ENCODE data around the gene RFPL1.
"Not testable (repeated sequence)": the region's sequence is repeated elsewhere in the genome, so short reads cannot be mapped to it uniquely, and the experiment has no call there.

RFPL1 gene

DNA sequence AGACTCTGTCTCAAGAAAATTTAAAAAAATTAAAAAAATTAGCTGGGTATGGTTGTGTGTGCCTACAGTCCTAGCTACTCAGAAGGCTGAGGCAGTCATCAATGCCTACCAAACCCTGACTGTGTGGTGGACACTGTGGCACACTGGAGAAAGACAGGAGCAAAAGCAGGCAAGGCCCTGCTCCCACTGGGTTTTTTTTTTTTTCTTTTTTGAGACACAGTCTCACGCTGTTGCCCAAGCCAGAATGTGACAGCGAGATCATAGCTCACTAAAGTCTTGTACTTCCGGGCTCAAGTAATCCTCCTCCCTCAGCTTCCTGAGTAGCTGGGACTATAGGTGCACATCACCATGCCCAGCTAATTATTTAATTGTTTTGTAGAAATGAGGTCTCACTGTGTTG, 46.3 kb downstream of the RFPL1 start:
- peaks cover 16% of the 10 kb centered on the region for H3K27me3 ChIP-seq (ENCODE audit: control insufficient read depth, insufficient read depth, low read length)
- H3K4me1 ChIP-seq (ENCODE audit: control insufficient read depth, insufficient read depth, low read length) = peaks cover 8% of the 10 kb centered on the region
- no peak overlapping the region for H3K27ac ChIP-seq (ENCODE audit: low read length)
- no peaks in the 10 kb centered on the region for H3K9me3 ChIP-seq (ENCODE audit: control insufficient read depth, insufficient read depth, low read length)
- peaks cover 4% of the 10 kb centered on the region; the same call in 1 of the 2 replicates for H3K36me3 ChIP-seq (ENCODE audit: control insufficient read depth, insufficient read depth, low read length)
- WGBS (ENCODE audit: insufficient coverage, insufficient read length) = no CpG with 5 or more reads among the region's 3 CpGs
- no peak overlapping the region for H3K4me3 ChIP-seq (ENCODE audit: low read length)
- no peak for DNase-seq (ENCODE audit: low read depth, low spot score)

DNA sequence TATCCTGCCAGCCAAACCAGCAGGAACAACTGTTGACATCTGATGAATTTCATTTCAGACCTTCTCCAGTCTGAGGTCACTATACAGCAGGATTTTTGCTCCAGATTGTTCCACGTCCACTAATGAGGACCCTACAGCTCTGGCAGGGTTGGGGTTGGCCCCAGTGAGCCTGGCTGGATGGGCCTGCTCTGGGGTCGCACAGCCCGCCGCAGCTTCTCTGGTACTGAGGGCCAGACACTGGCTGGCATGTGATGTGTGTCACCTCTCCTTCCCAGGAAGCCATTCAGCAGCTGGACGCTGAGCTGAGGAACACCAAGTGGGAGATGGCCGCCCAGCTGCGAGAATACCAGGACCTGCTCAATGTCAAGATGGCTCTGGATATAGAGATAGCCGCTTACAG, 47.1 kb downstream of the RFPL1 start:
- Histone ChIP-seq H3K4me1 (ENCODE audit: control insufficient read depth, insufficient read depth, low read length) (peaks cover 5% of the 10 kb centered on the region), H3K36me3 (ENCODE audit: control insufficient read depth, insufficient read depth, low read length) (peaks cover 1% of the 10 kb centered on the region; the same call in 1 of the 2 replicates), H3K27ac (ENCODE audit: low read length) (no peak overlapping the region), H3K27me3 (ENCODE audit: control insufficient read depth, insufficient read depth, low read length) (peaks cover 10% of the 10 kb centered on the region; the same call in 1 of the 2 replicates), H3K4me3 (ENCODE audit: low read length) (no peak overlapping the region), H3K9me3 (ENCODE audit: control insufficient read depth, insufficient read depth, low read length) (no peaks in the 10 kb centered on the region)
- WGBS (ENCODE audit: insufficient coverage, insufficient read length) = no CpG with 5 or more reads among the region's 8 CpGs
- DNase-seq (ENCODE audit: low read depth, low spot score) = no peak

DNA sequence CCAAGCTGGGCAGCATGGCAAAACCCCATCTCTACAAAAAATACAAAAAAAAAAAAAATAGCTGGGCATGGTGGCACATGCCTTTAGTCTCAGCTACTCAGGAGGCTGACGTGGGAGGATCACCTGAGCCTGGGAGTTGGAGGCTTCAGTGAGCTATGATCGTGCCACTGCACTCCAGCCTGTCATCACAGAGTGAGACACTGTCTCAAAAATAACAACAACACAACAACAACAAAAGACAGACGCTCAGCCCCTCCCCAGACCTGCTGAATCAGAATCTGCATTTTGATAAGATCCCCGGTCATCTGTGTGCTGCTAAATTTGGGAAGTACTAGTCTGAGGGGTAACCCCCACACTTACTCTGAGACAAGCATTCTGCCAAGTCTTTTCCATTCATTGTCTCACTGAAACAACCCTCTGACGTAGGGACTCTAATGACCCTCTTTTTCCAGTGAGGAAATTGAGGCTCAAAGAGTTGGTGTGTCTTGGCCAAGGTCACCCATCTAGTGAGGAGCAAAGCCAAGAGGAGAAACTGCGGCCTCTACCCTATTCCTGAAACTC, 49.1 kb downstream of the RFPL1 start:
- no peak overlapping the region for H3K27ac ChIP-seq (ENCODE audit: low read length)

DNA sequence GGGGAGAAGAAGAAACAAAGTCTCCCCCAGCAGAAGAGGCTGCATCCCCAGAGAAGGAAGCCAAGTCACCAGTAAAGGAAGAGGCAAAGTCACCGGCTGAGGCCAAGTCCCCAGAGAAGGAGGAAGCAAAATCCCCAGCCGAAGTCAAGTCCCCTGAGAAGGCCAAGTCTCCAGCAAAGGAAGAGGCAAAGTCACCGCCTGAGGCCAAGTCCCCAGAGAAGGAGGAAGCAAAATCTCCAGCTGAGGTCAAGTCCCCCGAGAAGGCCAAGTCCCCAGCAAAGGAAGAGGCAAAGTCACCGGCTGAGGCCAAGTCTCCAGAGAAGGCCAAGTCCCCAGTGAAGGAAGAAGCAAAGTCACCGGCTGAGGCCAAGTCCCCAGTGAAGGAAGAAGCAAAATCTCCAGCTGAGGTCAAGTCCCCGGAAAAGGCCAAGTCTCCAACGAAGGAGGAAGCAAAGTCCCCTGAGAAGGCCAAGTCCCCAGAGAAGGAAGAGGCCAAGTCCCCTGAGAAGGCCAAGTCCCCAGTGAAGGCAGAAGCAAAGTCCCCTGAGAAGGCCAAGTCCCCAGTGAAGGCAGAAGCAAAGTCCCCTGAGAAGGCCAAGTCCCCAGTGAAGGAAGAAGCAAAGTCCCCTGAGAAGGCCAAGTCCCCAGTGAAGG, 50.9 kb downstream of the RFPL1 start:
- no CpG with 5 or more reads among the region's 8 CpGs for WGBS (ENCODE audit: insufficient coverage, insufficient read length)
- not testable (repeated sequence) for H3K27ac ChIP-seq (ENCODE audit: low read length); H3K4me1 ChIP-seq (ENCODE audit: control insufficient read depth, insufficient read depth, low read length); DNase-seq (ENCODE audit: low read depth, low spot score); H3K4me3 ChIP-seq (ENCODE audit: low read length); H3K9me3 ChIP-seq (ENCODE audit: control insufficient read depth, insufficient read depth, low read length); H3K27me3 ChIP-seq (ENCODE audit: control insufficient read depth, insufficient read depth, low read length); H3K36me3 ChIP-seq (ENCODE audit: control insufficient read depth, insufficient read depth, low read length)

More for the DNA sequence above, 49.1 kb downstream of the RFPL1 start:
- Histone ChIP-seq H3K9me3 (ENCODE audit: control insufficient read depth, insufficient read depth, low read length) (no peaks in the 10 kb centered on the region), H3K4me3 (ENCODE audit: low read length) (no peak overlapping the region), H3K36me3 (ENCODE audit: control insufficient read depth, insufficient read depth, low read length) (no peaks in the 10 kb centered on the region), H3K27me3 (ENCODE audit: control insufficient read depth, insufficient read depth, low read length) (no peaks in the 10 kb centered on the region; the same call in 1 of the 2 replicates), H3K4me1 (ENCODE audit: control insufficient read depth, insufficient read depth, low read length) (no peaks in the 10 kb centered on the region)
- no CpG with 5 or more reads among the region's 6 CpGs for WGBS (ENCODE audit: insufficient coverage, insufficient read length)
- DNase-seq (ENCODE audit: low read depth, low spot score) = no peak

DNA sequence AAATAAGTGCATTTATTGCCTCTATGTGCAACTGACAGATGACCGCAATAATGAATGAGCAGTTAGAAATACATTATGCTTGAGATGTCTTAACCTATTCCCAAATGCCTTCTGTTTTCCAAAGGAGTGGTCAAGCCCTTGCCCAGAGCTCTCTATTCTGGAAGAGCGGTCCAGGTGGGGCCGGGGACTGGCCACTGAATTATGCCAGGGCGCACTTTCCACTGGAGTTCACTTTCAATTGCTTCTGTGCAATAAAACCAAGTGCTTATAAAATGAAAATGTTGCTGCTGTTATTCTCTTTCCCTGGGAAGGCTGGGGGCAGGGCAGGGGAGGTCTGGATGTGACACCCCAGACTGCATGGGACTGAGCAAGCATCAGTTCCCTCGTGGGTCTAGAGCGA, 52.6 kb downstream of the RFPL1 start:
- Histone ChIP-seq H3K9me3 (ENCODE audit: control insufficient read depth, insufficient read depth, low read length) (no peaks in the 10 kb centered on the region), H3K4me1 (ENCODE audit: control insufficient read depth, insufficient read depth, low read length) (no peaks in the 10 kb centered on the region), H3K36me3 (ENCODE audit: control insufficient read depth, insufficient read depth, low read length) (no peaks in the 10 kb centered on the region), H3K27ac (ENCODE audit: low read length) (no peak overlapping the region), H3K27me3 (ENCODE audit: control insufficient read depth, insufficient read depth, low read length) (no peaks in the 10 kb centered on the region), H3K4me3 (ENCODE audit: low read length) (no peak overlapping the region)
- no peak for DNase-seq (ENCODE audit: low read depth, low spot score)
- WGBS (ENCODE audit: insufficient coverage, insufficient read length) = no CpG with 5 or more reads among the region's 6 CpGs
